NT2/D1 (cell line): Measurements from ENCODE around the gene ZMYND11.

Experiments used
- SUZ12 ChIP-seq: IDR thresholded peaks from 2 replicates; pipeline ENCODE4 v1.6.1; 2011; ENCODE audit not compliant: insufficient read length, insufficient read depth; ENCODE audit errors: extremely low read depth
- ZNF274 ChIP-seq: IDR thresholded peaks from 2 replicates; pipeline ENCODE4 v1.6.1; 2011; ENCODE audit warnings: mild to moderate bottlenecking, low read depth, low read length

DNA sequence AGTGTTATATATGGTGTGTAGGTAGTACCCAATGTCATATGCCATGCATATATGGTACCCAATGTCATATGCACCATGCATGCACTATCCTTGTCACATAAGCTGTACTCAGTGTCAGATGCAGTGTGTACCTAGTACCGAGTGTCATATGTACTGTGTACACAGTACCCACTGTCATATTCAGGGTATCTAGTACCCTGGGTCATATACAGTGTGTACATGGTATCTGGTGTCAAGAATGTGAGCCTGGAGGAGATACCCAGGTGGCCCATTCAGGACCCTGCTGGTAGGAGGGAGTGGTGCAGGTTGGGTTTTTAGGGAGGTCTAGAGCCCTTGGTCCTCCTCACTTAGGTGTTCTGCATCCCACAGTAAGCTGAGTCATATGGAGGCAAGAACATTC lies 1.8 kb downstream of the ZMYND11 start:
- no peak for TF ChIP-seq SUZ12
- no peak for TF ChIP-seq ZNF274
